GM12892 (cell line): ENCODE results near the gene RAB31.

Experiments used
- POLR2A ChIP-seq: IDR thresholded peaks from 2 replicates; pipeline ENCODE4 v1.6.1; 2011; ENCODE audit warnings: low read depth, low read length, control low read depth
- POLR2AphosphoS5 ChIP-seq: IDR thresholded peaks from 2 replicates; pipeline ENCODE4 v1.6.1; 2011; ENCODE audit warnings: low read depth, low read length, control low read depth

DNA sequence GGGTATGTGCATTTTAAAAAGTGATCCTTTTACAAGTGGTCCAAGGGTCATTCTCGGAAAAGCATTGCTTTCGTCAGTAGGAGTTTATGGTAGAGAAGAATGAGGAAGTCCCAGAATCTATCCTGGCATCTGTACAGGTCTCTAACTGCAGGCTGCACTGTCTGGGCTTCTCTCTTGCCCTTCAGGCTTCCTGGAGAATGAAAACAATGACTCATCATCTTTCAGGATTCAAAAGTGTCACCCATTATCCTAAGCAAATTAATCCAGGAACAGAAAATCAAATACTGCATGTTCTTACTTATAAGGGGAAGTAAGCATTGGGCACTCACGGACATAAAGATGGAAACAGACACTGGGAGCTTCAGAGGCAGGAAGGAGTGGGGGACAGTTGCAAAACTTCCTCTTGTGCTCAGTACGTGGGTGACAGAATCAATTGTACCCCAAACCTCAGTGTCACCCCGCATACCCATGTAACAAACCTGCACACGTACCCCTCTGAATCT, 117.5 kb downstream of the RAB31 start:
- TF ChIP-seq POLR2AphosphoS5, result no peak
- TF ChIP-seq POLR2A, result no peak
